ENCODE data around the gene PJA1. TPM values are rescaled to one million over a fixed set of nuclear protein-coding genes. Genes with fewer than 3 reads are reported as not detected.
A peak's percentile ranks its signal among the peaks of the same experiment; 100 is the strongest.

Gene PJA1
- total RNA-seq, 1 donor from 2014 or later, result 37.8 TPM

GRCh38 chrX:69179380-69179911 lies 14.2 kb upstream of the PJA1 start:
- DNase-seq (ENCODE audit: low read depth), result peak; percentile 18

GRCh38 chrX:69178592-69178991 lies 13.3 kb upstream of the PJA1 start:
- TF ChIP-seq CTCF (IDR thresholded peaks at IDR 0.05; ENCODE audit: insufficient read depth, low read length, poor library complexity, severe bottlenecking), result no peak
- H3K36me3 ChIP-seq (ENCODE audit: control insufficient read depth, insufficient read depth, low read length), result no peaks in the 10 kb centered on the region
- DNase-seq (ENCODE audit: low read depth), result no peak
- peaks cover 11% of the 10 kb centered on the region for H3K27me3 ChIP-seq (ENCODE audit: control insufficient read depth, insufficient read depth, low read length)
- no peak overlapping the region for H3K4me3 ChIP-seq (ENCODE audit: low read depth, low read length)

More at GRCh38 chrX:69179380-69179911, 14.2 kb upstream of the PJA1 start:
- TF ChIP-seq CTCF (IDR thresholded peaks at IDR 0.05; ENCODE audit: insufficient read depth, low read length, poor library complexity, severe bottlenecking), result no peak
- Histone ChIP-seq H3K27me3 (ENCODE audit: control insufficient read depth, insufficient read depth, low read length) (peaks cover 11% of the 10 kb centered on the region), H3K4me3 (ENCODE audit: low read depth, low read length) (no peak overlapping the region), H3K36me3 (ENCODE audit: control insufficient read depth, insufficient read depth, low read length) (no peaks in the 10 kb centered on the region)

- no peak overlapping the region for H3K4me3 ChIP-seq (ENCODE audit: low read depth, low read length)
- H3K36me3 ChIP-seq (ENCODE audit: control insufficient read depth, insufficient read depth, low read length), result no peaks in the 10 kb centered on the region
- no peak for TF ChIP-seq CTCF (IDR thresholded peaks at IDR 0.05; ENCODE audit: insufficient read depth, low read length, poor library complexity, severe bottlenecking)
- no peak for DNase-seq (ENCODE audit: low read depth)
- peaks cover 11% of the 10 kb centered on the region for H3K27me3 ChIP-seq (ENCODE audit: control insufficient read depth, insufficient read depth, low read length)
Measured at GRCh38 chrX:69177511-69178162, 12.4 kb upstream of the PJA1 start.

- H3K36me3 ChIP-seq (ENCODE audit: control insufficient read depth, insufficient read depth, low read length), result no peaks in the 10 kb centered on the region
- H3K4me3 ChIP-seq (ENCODE audit: low read depth, low read length), result no peak overlapping the region
- TF ChIP-seq CTCF (IDR thresholded peaks at IDR 0.05; ENCODE audit: insufficient read depth, low read length, poor library complexity, severe bottlenecking), result no peak
- peaks cover 8% of the 10 kb centered on the region for H3K27me3 ChIP-seq (ENCODE audit: control insufficient read depth, insufficient read depth, low read length)
- no peak for DNase-seq (ENCODE audit: low read depth)
Measured at GRCh38 chrX:69176053-69176452, 10.8 kb upstream of the PJA1 start.

- DNase-seq (ENCODE audit: low read depth), result no peak
- Histone ChIP-seq H3K4me3 (ENCODE audit: low read depth, low read length) (no peak overlapping the region), H3K27me3 (ENCODE audit: control insufficient read depth, insufficient read depth, low read length) (no peaks in the 10 kb centered on the region), H3K36me3 (ENCODE audit: control insufficient read depth, insufficient read depth, low read length) (no peaks in the 10 kb centered on the region)
- no peak for TF ChIP-seq CTCF (IDR thresholded peaks at IDR 0.05; ENCODE audit: insufficient read depth, low read length, poor library complexity, severe bottlenecking)
Measured at GRCh38 chrX:69173906-69174305, 8.7 kb upstream of the PJA1 start.

DNA sequence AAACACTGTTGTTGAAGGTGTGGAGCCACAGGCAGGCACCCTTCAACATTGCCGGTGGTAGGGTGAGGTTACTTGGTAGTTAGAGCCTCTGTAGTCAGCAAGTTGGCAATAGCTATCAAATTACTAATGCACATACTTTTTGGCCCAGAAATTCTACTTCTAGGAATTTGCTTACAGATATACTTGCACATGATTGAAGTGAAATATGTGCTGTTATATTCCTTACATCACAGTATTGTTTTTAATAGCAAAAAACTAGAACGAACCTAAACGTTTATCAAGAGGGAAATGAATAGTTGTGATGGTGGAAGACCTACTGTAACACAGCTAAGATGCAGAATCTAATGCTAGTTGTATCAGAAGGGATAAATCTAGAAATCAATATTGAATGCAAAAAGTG lies 7.7 kb upstream of the PJA1 start:
- H3K27me3 ChIP-seq (ENCODE audit: control insufficient read depth, insufficient read depth, low read length), result no peaks in the 10 kb centered on the region
- no peaks in the 10 kb centered on the region for H3K36me3 ChIP-seq (ENCODE audit: control insufficient read depth, insufficient read depth, low read length)
- no peak for TF ChIP-seq CTCF (IDR thresholded peaks at IDR 0.05; ENCODE audit: insufficient read depth, low read length, poor library complexity, severe bottlenecking)
- DNase-seq (ENCODE audit: low read depth), result no peak
- H3K4me3 ChIP-seq (ENCODE audit: low read depth, low read length), result no peak overlapping the region

Data from kidney epithelial cell (primary cell).